T-helper 1 cell treated with Interleukin-12 subunit alpha and Interleukin-12 subunit beta and Interleukin-4 antibody, amounts not matched to agents 30 ng/mL and 1 ng/mL, for 36 hours (primary cell): ENCODE measurements around the gene KCNG2. TPM values are rescaled to one million over a fixed set of nuclear protein-coding genes. Genes with fewer than 3 reads are reported as not detected.

Source experiments
- intact Hi-C: fragments of 100-400 bp; cut with micrococcal nuclease; formaldehyde crosslinking; loops from one replicate; pipeline ENCODE4 v1.15.1; 2024
- total RNA-seq: library from RNA; stranded (reverse); gene quantifications from 2 replicates; pipeline ENCODE4 v1.2.3, GENCODE V29; 2022

The KCNG2 gene
- total RNA-seq, 1 donor from 2014 or later, result not detected

- intact Hi-C loops, result no loop called here
These were observed 20.3 kb downstream of the KCNG2 start for GRCh38 chr18:79818036-79818435.

- intact Hi-C loops, result no loop called here
These were observed 20.9 kb downstream of the KCNG2 start for GRCh38 chr18:79818631-79819030.

DNA sequence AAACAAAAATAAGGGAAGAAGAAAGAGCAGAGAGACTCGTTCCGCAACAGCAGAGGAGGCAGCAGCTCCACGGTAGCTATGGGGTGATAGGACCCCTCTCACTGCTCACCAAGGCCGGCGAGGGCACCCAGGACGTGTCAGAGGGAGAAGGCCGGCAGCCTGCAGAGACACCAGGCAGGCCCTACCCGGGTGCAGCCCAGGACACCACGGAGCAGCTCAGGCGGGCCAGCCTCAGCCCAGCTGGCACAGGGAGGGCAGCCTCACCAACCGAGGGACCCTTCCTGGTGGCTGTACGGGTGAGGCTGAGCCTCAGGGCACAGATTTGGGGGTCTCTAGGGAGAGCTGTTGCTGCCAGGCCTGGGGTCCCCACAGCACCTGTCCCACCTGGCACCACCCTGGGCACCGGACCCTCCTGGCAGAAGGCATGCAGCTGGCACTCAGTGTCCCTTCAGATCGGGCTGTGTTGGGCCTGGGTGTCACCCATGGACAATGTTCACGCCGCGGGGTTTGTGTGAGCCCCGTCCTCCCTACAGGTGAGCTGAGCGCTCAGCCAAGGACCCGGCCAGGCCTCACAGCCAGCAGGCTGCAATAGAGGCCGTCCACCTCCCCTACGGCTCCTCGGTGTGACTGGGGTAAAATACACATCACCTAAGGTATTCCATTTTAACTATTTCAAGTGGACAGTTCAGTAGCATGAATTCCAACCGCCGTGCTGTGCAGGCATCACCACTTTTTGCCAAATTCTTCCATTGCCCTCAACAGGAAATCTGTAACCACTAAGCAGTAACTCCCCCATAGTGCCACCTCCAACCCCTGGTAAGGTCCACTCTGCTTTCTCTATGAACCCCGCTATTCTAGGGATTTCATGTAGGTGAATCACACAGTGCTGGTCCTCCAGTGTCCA is 21.6 kb downstream of the KCNG2 start:
- intact Hi-C loops, result no loop called here

DNA sequence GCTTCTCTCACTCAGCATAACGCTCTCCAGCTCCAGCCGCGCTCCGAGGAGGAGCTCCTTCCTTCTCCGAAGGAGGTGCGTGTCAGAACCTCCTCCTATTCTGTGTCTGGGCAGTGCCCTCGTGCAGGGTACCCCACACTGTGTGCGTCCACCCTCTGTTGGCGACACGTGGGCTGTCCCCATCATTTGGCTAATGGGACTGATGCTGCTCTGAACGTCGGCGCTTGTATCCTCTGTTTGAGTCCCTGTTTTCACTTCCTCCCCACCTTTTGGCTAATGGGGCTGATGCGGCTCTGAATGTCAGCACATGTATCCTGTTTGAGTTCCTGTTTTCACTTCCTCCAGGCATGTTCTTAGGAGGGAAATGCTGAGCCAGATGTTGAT is 22.2 kb downstream of the KCNG2 start:
- intact Hi-C loops, result no loop called here

GRCh38 chr18:79823120-79823519 is 25.4 kb downstream of the KCNG2 start:
- intact Hi-C loops, result no loop called here

DNA sequence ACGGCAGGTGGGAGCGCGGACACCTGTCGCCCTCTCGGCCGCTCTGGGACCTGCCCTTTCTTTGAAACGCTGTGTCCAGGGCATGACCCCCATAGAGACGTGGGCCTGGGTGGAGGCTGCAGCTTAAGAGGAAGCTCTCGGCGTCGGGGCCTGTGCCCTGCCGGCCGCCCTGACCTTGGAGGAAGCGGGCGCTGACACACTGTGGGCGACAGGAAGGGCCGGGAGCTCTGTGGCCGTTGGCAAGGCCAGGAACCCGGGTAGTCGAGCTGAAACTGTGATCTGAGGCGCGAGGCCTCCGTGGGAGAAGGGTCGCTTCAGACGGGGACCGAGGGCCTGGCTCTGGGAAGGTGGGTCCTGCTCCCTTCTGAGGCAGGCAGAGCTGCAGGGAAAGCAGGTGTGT is 28.2 kb downstream of the KCNG2 start:
- intact Hi-C loops, result no loop called here

DNA sequence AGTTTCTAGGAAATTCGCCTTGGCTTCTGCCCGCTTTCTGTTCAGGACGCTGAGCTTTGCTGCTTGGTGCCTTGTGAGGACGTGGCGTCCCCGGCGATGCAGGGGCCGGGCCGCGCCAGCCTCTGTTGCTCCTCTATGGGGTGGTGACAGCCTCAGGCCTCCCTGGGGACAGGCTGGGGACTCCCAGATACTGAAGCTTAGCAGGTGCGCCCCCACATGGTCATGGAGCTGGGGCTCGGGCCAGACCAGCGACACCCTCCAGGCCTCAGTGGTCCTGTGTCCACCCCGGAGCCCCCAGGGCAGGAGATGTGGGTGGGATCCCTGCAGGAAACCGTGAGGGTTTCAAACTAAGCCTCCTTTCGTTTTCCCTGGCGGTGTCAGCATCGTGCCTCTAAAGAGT is 29.2 kb downstream of the KCNG2 start:
- intact Hi-C loops, result no loop called here

- intact Hi-C loops, result no loop called here
These were observed 30.5 kb downstream of the KCNG2 start for GRCh38 chr18:79828258-79828657.

GRCh38 chr18:79829136-79829854 is 31.6 kb downstream of the KCNG2 start:
- intact Hi-C loops, result no loop called here

GRCh38 chr18:79832169-79832568 is 34.4 kb downstream of the KCNG2 start:
- intact Hi-C loops, result no loop called here

GRCh38 chr18:79834834-79835233 is 37.1 kb downstream of the KCNG2 start:
- intact Hi-C loops, result no loop called here

DNA sequence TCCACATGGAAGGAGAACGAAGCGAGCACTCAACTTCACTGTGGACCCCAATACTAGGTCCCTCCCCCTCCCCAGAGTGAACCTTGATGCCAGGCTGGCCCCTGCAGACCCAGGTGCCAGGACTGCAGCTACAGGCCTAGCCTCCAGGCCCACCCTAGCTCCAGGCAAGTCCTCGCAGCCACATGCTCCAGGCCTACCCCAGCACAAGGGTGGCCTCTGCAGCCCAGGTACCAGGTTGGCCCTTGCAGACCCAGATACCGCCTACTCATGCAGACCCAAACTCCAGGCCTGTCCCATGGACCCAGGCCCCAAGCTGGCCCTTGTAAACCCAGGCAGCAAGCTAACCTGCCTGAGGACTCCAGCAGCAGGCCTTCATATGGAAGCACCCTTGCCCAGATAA is 44.2 kb downstream of the KCNG2 start:
- intact Hi-C loops, result no loop called here

DNA sequence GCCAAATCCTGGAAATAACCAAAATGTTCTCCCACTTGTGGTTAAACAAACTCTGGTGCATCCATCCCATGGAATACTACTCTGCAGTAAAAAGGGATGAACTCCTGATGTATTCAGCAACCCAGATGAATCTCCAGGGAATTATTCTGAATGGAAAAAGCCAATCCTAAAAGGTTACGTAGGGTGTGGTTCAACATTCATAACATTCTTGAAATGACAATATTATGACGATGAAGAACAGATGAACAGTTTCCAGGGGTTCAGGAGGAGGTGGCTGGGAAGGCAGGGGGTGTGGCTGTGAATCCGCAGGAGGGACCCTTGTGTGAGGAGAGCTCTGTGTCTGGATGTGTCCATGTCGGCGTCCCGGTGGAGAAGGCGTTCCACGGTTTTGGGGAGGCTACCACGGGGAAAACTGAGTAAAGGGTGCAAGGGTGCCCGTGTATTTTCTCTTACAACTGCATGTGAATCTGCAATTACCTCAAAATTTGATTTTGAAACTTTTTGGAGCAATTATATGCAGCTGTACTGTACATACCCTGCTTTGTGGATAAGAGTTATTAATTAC is 47.3 kb downstream of the KCNG2 start:
- intact Hi-C loops, result no loop called here

GRCh38 chr18:79846936-79847557 is 49.3 kb downstream of the KCNG2 start:
- intact Hi-C loops, result no loop called here

DNA sequence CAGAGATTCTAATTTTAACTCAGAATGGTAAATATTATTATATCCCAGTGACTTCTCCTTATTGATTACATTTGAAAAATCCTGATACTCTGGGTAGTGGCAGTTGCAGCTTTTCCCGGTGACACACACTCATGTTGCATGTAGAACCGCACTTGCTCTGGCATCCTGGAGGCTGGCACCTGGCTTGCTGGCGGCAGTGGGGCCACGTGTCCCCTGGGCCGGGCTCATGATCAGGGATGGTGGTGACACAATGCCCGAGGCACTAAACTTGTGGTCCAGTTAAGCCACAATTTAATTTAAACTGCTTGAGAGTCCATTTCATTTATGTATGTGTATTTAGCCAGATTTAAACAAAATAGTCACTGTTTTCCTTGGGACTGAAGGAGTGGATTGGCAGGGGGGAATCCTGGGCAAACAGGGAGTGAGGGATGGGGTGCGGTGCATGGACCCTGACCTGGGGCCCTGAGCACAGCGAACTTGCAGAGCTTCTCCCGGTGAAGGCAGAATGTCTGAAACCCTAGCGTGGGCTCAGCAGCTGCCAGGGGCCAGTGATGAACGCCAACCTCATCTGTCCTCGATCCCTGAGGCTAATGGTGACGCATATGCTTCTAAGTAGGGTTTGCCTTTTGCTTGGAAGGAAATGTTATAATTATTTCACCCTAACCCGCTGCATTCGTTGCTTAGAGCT is 50.0 kb downstream of the KCNG2 start:
- intact Hi-C loops, result no loop called here

GRCh38 chr18:79848294-79848578 is 50.5 kb downstream of the KCNG2 start:
- intact Hi-C loops, result no loop called here

DNA sequence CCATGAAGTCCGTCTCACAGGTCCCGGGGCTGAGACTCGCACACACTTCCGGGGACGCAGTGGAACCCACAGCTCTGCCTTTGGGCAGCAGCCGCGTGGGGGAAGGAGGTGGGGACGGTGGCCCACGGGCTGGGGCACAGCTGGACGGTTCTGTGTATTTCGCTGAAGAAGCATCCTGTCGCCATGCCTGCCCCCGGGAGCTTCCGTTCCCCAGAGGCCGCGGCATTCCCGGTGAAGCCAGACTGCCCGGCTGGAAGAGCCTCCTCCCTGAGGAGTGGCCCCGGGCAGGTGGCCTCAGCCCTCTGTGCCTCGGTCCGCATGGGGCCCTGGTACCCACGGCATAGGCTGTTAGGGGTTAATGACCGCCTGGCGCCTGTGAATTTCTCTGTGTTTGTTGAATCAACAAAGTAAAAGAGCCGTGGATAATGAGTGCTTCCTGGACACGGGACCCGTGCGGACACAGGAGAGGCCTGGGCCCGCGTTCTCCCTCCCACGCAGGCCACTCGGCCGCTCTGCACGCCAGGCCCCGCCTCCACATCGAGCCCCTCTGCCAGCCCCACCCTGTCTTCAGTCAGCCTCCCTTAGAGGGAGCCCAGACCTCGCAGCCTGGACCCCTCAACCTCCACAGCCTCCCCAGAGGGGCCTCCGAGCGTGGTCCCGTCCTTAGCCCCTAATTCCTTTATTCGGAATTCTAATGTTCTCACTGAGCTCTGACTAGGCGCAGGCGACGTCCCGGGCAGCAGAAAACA is 51.0 kb downstream of the KCNG2 start:
- intact Hi-C loops, result no loop called here

DNA sequence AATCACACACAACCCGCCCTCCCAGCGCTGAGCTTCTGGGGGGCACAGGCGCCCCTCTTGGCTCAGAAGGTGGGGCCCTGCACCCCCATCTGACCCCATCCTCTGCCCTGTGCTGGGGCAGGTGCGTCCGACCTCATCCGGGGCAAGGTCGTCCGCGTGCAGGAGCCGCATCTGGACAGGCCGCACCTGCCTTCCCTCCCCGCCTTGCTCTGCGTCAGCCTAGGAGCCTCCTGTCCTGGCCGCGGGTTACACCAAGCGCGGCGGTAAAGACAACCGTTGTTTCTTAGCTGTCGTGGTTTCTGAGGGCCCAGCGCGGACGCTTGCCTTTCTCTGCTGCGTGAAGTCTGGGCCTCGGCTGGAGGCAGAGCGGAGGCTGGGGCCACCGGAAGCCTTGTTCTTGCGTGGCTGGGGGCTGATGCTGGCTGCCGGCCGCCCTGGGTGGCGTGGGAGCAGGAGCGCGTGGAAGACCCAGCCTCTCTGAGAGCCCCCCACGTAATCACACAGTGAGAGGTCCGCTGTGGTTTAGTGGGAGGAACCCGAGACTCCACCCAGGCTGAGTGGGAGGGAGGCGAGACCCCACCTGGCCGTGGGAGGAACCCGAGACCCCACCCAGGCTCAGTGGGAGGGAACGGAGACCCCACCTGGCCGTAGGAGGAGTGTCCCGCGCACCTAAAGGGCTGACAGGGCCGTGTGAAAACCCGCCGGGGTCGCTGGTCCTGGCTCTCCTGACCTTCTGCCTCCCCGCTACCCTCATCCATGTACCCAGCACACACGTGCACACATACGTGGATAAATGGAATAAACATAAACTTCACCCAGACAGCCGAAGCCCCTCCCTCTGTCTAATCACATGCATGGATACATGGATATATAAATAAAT is 51.8 kb downstream of the KCNG2 start:
- intact Hi-C loops, result no loop called here

- intact Hi-C loops, result no loop called here
These were observed 53.0 kb downstream of the KCNG2 start for GRCh38 chr18:79850731-79851130.

DNA sequence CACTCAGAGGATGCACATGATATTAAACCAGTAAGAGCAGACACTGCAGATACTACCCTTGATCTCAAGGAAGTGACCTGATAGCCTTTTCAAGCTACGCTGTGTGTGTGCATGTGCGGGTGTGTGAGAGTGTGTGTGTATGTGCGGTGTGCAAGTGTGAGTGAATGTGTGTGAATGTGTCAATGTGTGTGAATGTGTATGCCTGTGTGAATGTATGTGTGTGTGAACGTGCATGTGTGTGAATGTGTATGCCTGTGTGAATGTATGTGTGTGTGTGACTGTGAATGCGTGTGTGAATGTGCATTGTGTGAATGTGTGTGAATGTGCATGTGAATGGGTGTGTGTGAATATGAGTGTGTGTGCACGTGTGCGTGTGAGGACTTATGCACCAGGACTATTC is 53.8 kb downstream of the KCNG2 start:
- intact Hi-C loops, result no loop called here
